Glutamatergic neuron (in vitro differentiated cells): ENCODE results near the gene FRAS1. TPM values are rescaled to one million over a fixed set of nuclear protein-coding genes. Genes with fewer than 3 reads are reported as not detected.

ENCODE experiments used
- DNase-seq: peaks from one replicate; pipeline ENCODE4 v3.0.0; 2022
- H3K27ac Mint-ChIP-seq: one replicate; pipeline ENCODE4 v1.8.0; 2020; ENCODE audit warnings: mild to moderate bottlenecking, mixed read lengths, inconsistent platforms; ENCODE audit not compliant: unreplicated experiment
- H3K27me3 Mint-ChIP-seq: one replicate; pipeline ENCODE4 v1.8.0; 2020; ENCODE audit warnings: mild to moderate bottlenecking, moderate library complexity, mixed read lengths, inconsistent platforms; ENCODE audit not compliant: unreplicated experiment
- H3K36me3 Mint-ChIP-seq: one replicate; pipeline ENCODE4 v1.8.0; 2020; ENCODE audit warnings: mild to moderate bottlenecking, mixed read lengths, inconsistent platforms; ENCODE audit not compliant: unreplicated experiment
- H3K4me1 Mint-ChIP-seq: one replicate; pipeline ENCODE4 v1.8.0; 2020; ENCODE audit warnings: mild to moderate bottlenecking, low read depth, mixed read lengths, inconsistent platforms; ENCODE audit not compliant: unreplicated experiment
- H3K4me3 Mint-ChIP-seq: one replicate; pipeline ENCODE4 v1.8.0; 2020; ENCODE audit warnings: mild to moderate bottlenecking, mixed read lengths, inconsistent platforms; ENCODE audit not compliant: unreplicated experiment
- H3K9me3 Mint-ChIP-seq: one replicate; pipeline ENCODE4 v1.8.0; 2020; ENCODE audit warnings: mild to moderate bottlenecking, moderate library complexity, mixed read lengths, inconsistent platforms; ENCODE audit not compliant: unreplicated experiment
- total RNA-seq: library from RNA; stranded (reverse); fragmentation: NEBNext Ultra II Directional; extraction: Animal tissue kit (Norgen Biotek cat#: 25700); gene quantifications from one replicate; pipeline ENCODE4 v1.2.1, GENCODE V29; 2021; ENCODE audit not compliant: unreplicated experiment
- TF ChIP-seq, protein P1 (sequence below): fragments of 200-600 bp; sonication (generic); IDR thresholded peaks from one replicate; pipeline ENCODE4 v1.5.0; 2021; ENCODE audit not compliant: partially characterized antibody, unreplicated experiment

The FRAS1 gene
- total RNA-seq, 1 donor from 2014 or later, result 18.7 TPM

- TF ChIP-seq, protein P1, sequence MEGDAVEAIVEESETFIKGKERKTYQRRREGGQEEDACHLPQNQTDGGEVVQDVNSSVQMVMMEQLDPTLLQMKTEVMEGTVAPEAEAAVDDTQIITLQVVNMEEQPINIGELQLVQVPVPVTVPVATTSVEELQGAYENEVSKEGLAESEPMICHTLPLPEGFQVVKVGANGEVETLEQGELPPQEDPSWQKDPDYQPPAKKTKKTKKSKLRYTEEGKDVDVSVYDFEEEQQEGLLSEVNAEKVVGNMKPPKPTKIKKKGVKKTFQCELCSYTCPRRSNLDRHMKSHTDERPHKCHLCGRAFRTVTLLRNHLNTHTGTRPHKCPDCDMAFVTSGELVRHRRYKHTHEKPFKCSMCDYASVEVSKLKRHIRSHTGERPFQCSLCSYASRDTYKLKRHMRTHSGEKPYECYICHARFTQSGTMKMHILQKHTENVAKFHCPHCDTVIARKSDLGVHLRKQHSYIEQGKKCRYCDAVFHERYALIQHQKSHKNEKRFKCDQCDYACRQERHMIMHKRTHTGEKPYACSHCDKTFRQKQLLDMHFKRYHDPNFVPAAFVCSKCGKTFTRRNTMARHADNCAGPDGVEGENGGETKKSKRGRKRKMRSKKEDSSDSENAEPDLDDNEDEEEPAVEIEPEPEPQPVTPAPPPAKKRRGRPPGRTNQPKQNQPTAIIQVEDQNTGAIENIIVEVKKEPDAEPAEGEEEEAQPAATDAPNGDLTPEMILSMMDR, result no peak
- no peaks in the 10 kb centered on the region for H3K4me1 Mint-ChIP-seq
- no peak overlapping the region for H3K27ac Mint-ChIP-seq
- DNase-seq, result no peak
- H3K36me3 Mint-ChIP-seq, result no peaks in the 10 kb centered on the region
- no peaks in the 10 kb centered on the region for H3K27me3 Mint-ChIP-seq
- no peaks in the 10 kb centered on the region for H3K9me3 Mint-ChIP-seq
- H3K4me3 Mint-ChIP-seq, result no peak overlapping the region
These were observed 305.2 kb downstream of the FRAS1 start for GRCh38 chr4:78362310-78362709.

DNA sequence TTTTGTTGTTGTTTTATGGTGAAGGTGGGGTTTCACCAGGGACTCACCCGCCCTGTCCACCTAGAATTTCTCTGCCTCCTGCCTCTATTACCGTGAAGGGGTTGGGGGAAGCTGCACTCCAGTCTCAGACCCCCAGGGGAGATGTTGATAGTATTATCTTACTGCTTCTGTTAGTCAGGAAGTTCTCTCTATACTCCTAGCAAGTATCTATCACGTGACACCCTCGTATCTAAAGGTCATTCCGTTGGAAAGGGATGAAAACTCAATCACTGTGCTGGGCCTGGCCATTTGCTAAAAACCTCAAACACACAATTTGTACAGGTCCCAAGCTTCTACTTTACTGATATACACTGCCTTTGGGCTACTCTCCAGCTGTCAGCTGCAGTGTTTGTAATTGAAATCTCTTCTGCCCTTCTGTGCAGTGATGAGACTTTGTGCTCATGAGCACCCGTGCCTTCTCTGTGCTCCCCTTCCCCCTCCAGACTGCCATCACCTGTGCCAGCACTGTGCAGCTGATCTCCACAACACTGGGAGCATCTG is 306.0 kb downstream of the FRAS1 start:
- Mint-ChIP-seq H3K4me3 (no peak overlapping the region), H3K4me1 (no peaks in the 10 kb centered on the region), H3K27ac (no peak overlapping the region)

GRCh38 chr4:78369679-78370078 is 312.6 kb downstream of the FRAS1 start:
- Mint-ChIP-seq H3K4me1 (peaks cover 7% of the 10 kb centered on the region), H3K27me3 (no peaks in the 10 kb centered on the region), H3K27ac (no peak overlapping the region), H3K9me3 (no peaks in the 10 kb centered on the region), H3K36me3 (no peaks in the 10 kb centered on the region), H3K4me3 (no peak overlapping the region)
- no peak for DNase-seq
- TF ChIP-seq, protein P1, result no peak

More for the DNA sequence above, 306.0 kb downstream of the FRAS1 start:
- DNase-seq, result no peak
- Mint-ChIP-seq H3K36me3 (no peaks in the 10 kb centered on the region), H3K9me3 (no peaks in the 10 kb centered on the region), H3K27me3 (no peaks in the 10 kb centered on the region)
- TF ChIP-seq, protein P1, result no peak

GRCh38 chr4:78370631-78371372 is 313.7 kb downstream of the FRAS1 start:
- Mint-ChIP-seq H3K4me3 (no peak overlapping the region), H3K27me3 (no peaks in the 10 kb centered on the region), H3K36me3 (no peaks in the 10 kb centered on the region), H3K9me3 (no peaks in the 10 kb centered on the region), H3K4me1 (peaks cover 7% of the 10 kb centered on the region), H3K27ac (no peak overlapping the region)
- DNase-seq, result no peak
- TF ChIP-seq, protein P1, result no peak

GRCh38 chr4:78372355-78372988 is 315.3 kb downstream of the FRAS1 start:
- H3K27me3 Mint-ChIP-seq, result no peaks in the 10 kb centered on the region
- DNase-seq, result no peak
- H3K36me3 Mint-ChIP-seq, result no peaks in the 10 kb centered on the region
- H3K9me3 Mint-ChIP-seq, result no peaks in the 10 kb centered on the region
- no peak overlapping the region for H3K27ac Mint-ChIP-seq
- H3K4me1 Mint-ChIP-seq, result peaks cover 7% of the 10 kb centered on the region
- no peak overlapping the region for H3K4me3 Mint-ChIP-seq
- TF ChIP-seq, protein P1, result no peak
